ENCODE measurements around the gene PGGT1B.
"Not testable (repeated sequence)": the region's sequence is repeated elsewhere in the genome, so short reads cannot be mapped to it uniquely, and the experiment has no call there.

PGGT1B gene

GRCh38 chr5:115257981-115258380 is 4.7 kb downstream of the PGGT1B start:
- no peak for DNase-seq

GRCh38 chr5:115249379-115249778 is 13.3 kb downstream of the PGGT1B start:
- DNase-seq, result not testable (repeated sequence)

GRCh38 chr5:115246361-115246991 is 16.2 kb downstream of the PGGT1B start:
- no peak for DNase-seq

GRCh38 chr5:115243412-115243811 is 19.3 kb downstream of the PGGT1B start:
- no peak for DNase-seq

GRCh38 chr5:115241881-115242642 is 20.6 kb downstream of the PGGT1B start:
- no peak for DNase-seq

- no peak for DNase-seq
Measured at GRCh38 chr5:115237066-115237465, 25.6 kb downstream of the PGGT1B start.

GRCh38 chr5:115236599-115236998 is 26.1 kb downstream of the PGGT1B start:
- no peak for DNase-seq

GRCh38 chr5:115231598-115231997 is 31.1 kb downstream of the PGGT1B start:
- no peak for DNase-seq

- no peak for DNase-seq
Measured at GRCh38 chr5:115229606-115230005, 33.1 kb downstream of the PGGT1B start.

- no peak for DNase-seq
Measured at GRCh38 chr5:115227281-115227680, 35.4 kb downstream of the PGGT1B start.

- no peak for DNase-seq
Measured at GRCh38 chr5:115214541-115214940, 48.1 kb downstream of the PGGT1B start.

GRCh38 chr5:115209279-115209678 is 53.4 kb downstream of the PGGT1B start:
- DNase-seq, result no peak

GRCh38 chr5:115202952-115203351 is 59.7 kb downstream of the PGGT1B start:
- DNase-seq, result no peak

- no peak for DNase-seq
Measured at GRCh38 chr5:115196161-115196560, 66.5 kb downstream of the PGGT1B start.

GRCh38 chr5:115194676-115195075 is 68.0 kb downstream of the PGGT1B start:
- DNase-seq, result no peak

GRCh38 chr5:115193295-115193694 is 69.4 kb downstream of the PGGT1B start:
- no peak for DNase-seq

- DNase-seq, result no peak
Measured at GRCh38 chr5:115192098-115192497, 70.6 kb downstream of the PGGT1B start.

- DNase-seq, result no peak
Measured at GRCh38 chr5:115191474-115192031, 71.1 kb downstream of the PGGT1B start.

GRCh38 chr5:115190388-115190787 is 72.3 kb downstream of the PGGT1B start:
- DNase-seq, result no peak

- no peak for DNase-seq
Measured at GRCh38 chr5:115189866-115190265, 72.8 kb downstream of the PGGT1B start.

GRCh38 chr5:115186794-115187193 is 75.9 kb downstream of the PGGT1B start:
- no peak for DNase-seq

GRCh38 chr5:115184770-115185169 is 77.9 kb downstream of the PGGT1B start:
- no peak for DNase-seq

GRCh38 chr5:115181757-115182156 is 80.9 kb downstream of the PGGT1B start:
- DNase-seq, result no peak

GRCh38 chr5:115180165-115180709 is 82.4 kb downstream of the PGGT1B start:
- DNase-seq, result peak; percentile 10 to 15
